A549 (cell line): ENCODE measurements around the gene MLXIP. TPM values are rescaled to one million over a fixed set of nuclear protein-coding genes. Genes with fewer than 3 reads are reported as not detected.

Experiments
- ATAC-seq, 2 experiments: fragments of 200-7000 bp in 1 of 2; fragments of >200 bp in 1 of 2; cut with Nextera tagmentation in 1 of 2; cut with Tn5 transposase in 1 of 2; 3 replicates each; pipeline versions ENCODE4 v1.8.0 to v1.9.1; 2018 to 2020; ENCODE audit warnings: mild to moderate bottlenecking in 1 of 2, moderate library complexity in 1 of 2
- CTCF ChIA-PET: fragments of 300-600 bp; sonication (Branson Sonifier 250); formaldehyde crosslinking; extraction: SDS; loops from one replicate; lab custom pipeline; 2021; ENCODE audit warnings: antibody characterized with exemption, inconsistent platforms; lab: Yijun Ruan, JAX
- POLR2A ChIA-PET: fragments of 350-600 bp; formaldehyde crosslinking; extraction: SDS; loops from one replicate; lab custom pipeline; 2021; ENCODE audit warnings: antibody characterized with exemption, inconsistent platforms; lab: Yijun Ruan, JAX
- DNase-seq, 2 experiments: peaks; one replicate each; pipeline versions ENCODE4 v3.0.0 to v3.0.0-alpha.2; 2011 to 2016; ENCODE audit warnings: low read depth in 1 of 2, low spot score in 1 of 2
- FAIRE-seq: peaks from 2 replicates; lab custom pipeline; 2011; peaks lifted over from hg19 to GRCh38; lab: Jason Lieb, UNC
- H3K27ac ChIP-seq, 2 experiments: fragments of >200 bp; sonication (Bioruptor Twin); formaldehyde crosslinking; 3 replicates each; pipeline ENCODE4 v1.5.1; 2016 to 2017
- H3K4me1 ChIP-seq: fragments of >200 bp; sonication (Bioruptor Twin); formaldehyde crosslinking; 3 replicates; pipeline ENCODE4 v1.6.1; 2016
- H3K4me2 ChIP-seq: fragments of >200 bp; sonication (Bioruptor Twin); formaldehyde crosslinking; 3 replicates; pipeline ENCODE4 v1.6.1; 2016
- H3K4me3 ChIP-seq: fragments of >200 bp; sonication (Bioruptor Twin); formaldehyde crosslinking; 3 replicates; pipeline ENCODE4 v1.5.1; 2016
- H3K9me3 ChIP-seq: fragments of >200 bp; sonication (Bioruptor Twin); formaldehyde crosslinking; 3 replicates; pipeline ENCODE4 v1.6.1; 2016
- ATOH8 ChIP-seq: fragments of 250-450 bp; sonication (Bioruptor Pico); IDR thresholded peaks from 2 replicates; pipeline ENCODE4 v1.5.0; 2020; ENCODE audit warnings: low read depth, mild to moderate bottlenecking, moderate library complexity
- CBX2 ChIP-seq: fragments of 200-600 bp; sonication (generic); IDR thresholded peaks from 2 replicates; pipeline ENCODE4 v1.6.1; 2016; ENCODE audit warnings: low read depth, mild to moderate bottlenecking, borderline replicate concordance
- CBX8 ChIP-seq: fragments of 200-600 bp; sonication (generic); IDR thresholded peaks from 2 replicates; pipeline ENCODE4 v1.6.1; 2016
- CHD4 ChIP-seq: fragments of 200-600 bp; sonication (generic); IDR thresholded peaks from 2 replicates; pipeline ENCODE4 v1.6.1; 2016; ENCODE audit warnings: antibody characterized with exemption, mild to moderate bottlenecking, borderline replicate concordance
- E2F6 ChIP-seq: IDR thresholded peaks from 2 replicates; pipeline ENCODE4 v1.6.1; 2012; ENCODE audit warnings: low read depth, borderline replicate concordance
- EHF ChIP-seq: fragments of 250-450 bp; sonication (Bioruptor Pico); IDR thresholded peaks from 2 replicates; pipeline ENCODE4 v1.5.0; 2020; ENCODE audit warnings: mild to moderate bottlenecking
- HDAC2 ChIP-seq: fragments of 200-600 bp; sonication (generic); IDR thresholded peaks from 2 replicates; pipeline ENCODE4 v1.6.1; 2016
- HES2 ChIP-seq: fragments of >200 bp; sonication (Bioruptor Twin); formaldehyde crosslinking; IDR thresholded peaks from 2 replicates; pipeline ENCODE4 v1.6.1; 2016
- HEYL ChIP-seq: fragments of 250-450 bp; sonication (Bioruptor Pico); IDR thresholded peaks from 2 replicates; pipeline ENCODE4 v1.8.0; 2021; ENCODE audit warnings: mild to moderate bottlenecking, moderate library complexity
- HOXA7 ChIP-seq: fragments of 250-450 bp; sonication (Bioruptor Pico); IDR thresholded peaks from 2 replicates; pipeline ENCODE4 v1.5.0; 2020; ENCODE audit warnings: mild to moderate bottlenecking, moderate library complexity
- JUN ChIP-seq, 2 experiments: fragments of >200 bp; sonication (Bioruptor Twin); formaldehyde crosslinking; IDR thresholded peaks; 2 replicates in 1 of 2; 3 replicates in 1 of 2; pipeline ENCODE4 v1.6.1; 2016 to 2017
- JUNB ChIP-seq: fragments of >200 bp; sonication (Bioruptor Twin); formaldehyde crosslinking; IDR thresholded peaks from 2 replicates; pipeline ENCODE4 v1.6.1; 2016
- KDM1A ChIP-seq: fragments of 200-600 bp; sonication (generic); IDR thresholded peaks from 2 replicates; pipeline ENCODE4 v1.6.1; 2016; ENCODE audit warnings: low read depth, mild to moderate bottlenecking
- KDM5A ChIP-seq: fragments of 200-600 bp; sonication (generic); IDR thresholded peaks from 2 replicates; pipeline ENCODE4 v1.6.1; 2016; ENCODE audit warnings: antibody characterized with exemption, mild to moderate bottlenecking
- NFE2L2 ChIP-seq: fragments of 150-350 bp; conservative IDR thresholded peaks from 2 replicates; pipeline ENCODE4 v1.6.1; 2014; ENCODE audit warnings: low read length
- POLR2A ChIP-seq: IDR thresholded peaks from 2 replicates; pipeline ENCODE4 v1.6.1; 2012; ENCODE audit warnings: mild to moderate bottlenecking, low read length
- RAD21 ChIP-seq, 2 experiments: fragments of >200 bp in 1 of 2; sonication (Bioruptor Twin) in 1 of 2; formaldehyde crosslinking in 1 of 2; IDR thresholded peaks in 1 of 2; conservative IDR thresholded peaks in 1 of 2; 2 replicates in 1 of 2; 3 replicates in 1 of 2; pipeline ENCODE4 v1.6.1; 2012 to 2018; ENCODE audit warnings: inconsistent platforms in 1 of 2
- REST ChIP-seq: fragments of 200-600 bp; sonication (generic); IDR thresholded peaks from 2 replicates; pipeline ENCODE4 v1.6.1; 2016; ENCODE audit warnings: antibody characterized with exemption, mild to moderate bottlenecking, moderate library complexity
- TP53 ChIP-seq: fragments of 250-450 bp; sonication (Bioruptor Pico); IDR thresholded peaks from 2 replicates; pipeline ENCODE4 v1.5.0; 2021; ENCODE audit warnings: mild to moderate bottlenecking, moderate library complexity
- ZC3H11A ChIP-seq: fragments of 450-650 bp; IDR thresholded peaks from 2 replicates; pipeline ENCODE4 v1.6.1; 2014; ENCODE audit warnings: antibody characterized with exemption, mild to moderate bottlenecking
- WGBS: methylation state at CpG from one replicate; pipeline ENCODE4 v1.1.6; 2017; ENCODE audit errors: missing lambda C conversion rate; 5-methylcytosine and 5-hydroxymethylcytosine counted together
- polyA plus RNA-seq, 4 experiments: library from polyadenylated mRNA; depleted of rRNA in 3 of 4; stranded (reverse); fragments of >200 nt; fragmentation: RNase III in 1 of 4; extraction: RNeasy Plus Mini Kit Qiagen cat#74134 plus additional on column Dnase treatment in 1 of 4; gene quantifications; 2 replicates in 3 of 4; 3 replicates in 1 of 4; pipeline ENCODE4 v1.2.3, GENCODE V29; 2011 to 2017
- TF ChIP-seq, protein P1 (sequence below): fragments of 250-450 bp; sonication (Bioruptor Pico); IDR thresholded peaks from 2 replicates; pipeline ENCODE4 v1.5.0; 2021; ENCODE audit warnings: mild to moderate bottlenecking, moderate library complexity, borderline replicate concordance

MLXIP gene
- polyA plus RNA-seq, 2 of the 4 experiments (the other 2 are of a cell fraction): 7.0 to 21.4 TPM

DNA sequence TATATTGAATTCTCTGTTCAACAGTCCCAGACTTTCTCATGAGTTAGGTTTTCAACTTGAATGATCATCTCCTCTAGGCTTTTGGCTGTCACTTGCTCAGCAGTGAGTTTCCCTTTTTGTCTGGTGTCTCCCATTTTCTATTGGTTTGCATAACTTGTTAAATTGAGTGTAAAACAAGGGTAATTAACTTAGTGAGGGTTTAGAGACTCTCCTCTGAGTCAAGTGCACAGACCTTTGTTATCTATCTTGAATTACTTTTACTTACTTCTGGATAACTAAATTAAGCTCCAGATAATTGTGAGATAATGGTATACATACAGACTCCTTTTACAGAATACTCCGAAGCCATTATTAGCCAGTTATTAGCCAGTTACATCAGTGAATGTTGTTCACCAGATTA lies 22.0 kb downstream of the MLXIP start (continued):
- TF ChIP-seq HES2 (no peak), NFE2L2 (no peak)

DNA sequence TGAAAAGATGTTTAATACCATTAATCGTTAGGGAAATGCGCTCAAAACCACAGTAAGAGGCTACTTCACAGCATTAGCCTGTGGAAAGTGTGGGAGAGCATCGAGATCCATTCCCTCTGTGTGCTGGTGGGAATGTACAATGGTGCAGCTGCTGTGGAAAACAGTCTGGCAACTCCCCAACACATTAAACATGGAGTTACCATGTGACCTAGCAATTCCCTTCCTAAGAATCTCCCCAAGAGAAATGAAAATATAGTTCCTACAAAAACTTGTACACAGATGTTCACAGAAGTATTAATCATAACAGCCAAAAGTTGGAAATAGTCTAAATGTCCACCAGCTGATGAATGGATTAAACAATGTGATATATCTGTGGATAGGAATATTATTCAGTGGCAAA lies 23.8 kb downstream of the MLXIP start:
- 93% methylated on average over 3 of the region's 3 CpGs for WGBS
- POLR2A ChIA-PET: no interaction called here

More for the DNA sequence above, 23.8 kb downstream of the MLXIP start:
- TF ChIP-seq CBX2 (no peak), JUNB (no peak), CBX8 (no peak), KDM5A (no peak), HOXA7 (CRISPR knock-in tag) (no peak), EHF (CRISPR knock-in tag) (no peak), TP53 (no peak), ZC3H11A (no peak), E2F6 (no peak), KDM1A (no peak), REST (no peak), JUN (IDR thresholded peaks at IDR 0.05) (no peak), HEYL (no peak), POLR2A (no peak), ATOH8 (CRISPR knock-in tag) (no peak), CHD4 (no peak), HDAC2 (no peak), RAD21 (conservative IDR thresholded peaks at IDR 0.05 in 1 of 2, IDR thresholded peaks at IDR 0.05 in 1 of 2) (no peak)
- TF ChIP-seq, protein P1, sequence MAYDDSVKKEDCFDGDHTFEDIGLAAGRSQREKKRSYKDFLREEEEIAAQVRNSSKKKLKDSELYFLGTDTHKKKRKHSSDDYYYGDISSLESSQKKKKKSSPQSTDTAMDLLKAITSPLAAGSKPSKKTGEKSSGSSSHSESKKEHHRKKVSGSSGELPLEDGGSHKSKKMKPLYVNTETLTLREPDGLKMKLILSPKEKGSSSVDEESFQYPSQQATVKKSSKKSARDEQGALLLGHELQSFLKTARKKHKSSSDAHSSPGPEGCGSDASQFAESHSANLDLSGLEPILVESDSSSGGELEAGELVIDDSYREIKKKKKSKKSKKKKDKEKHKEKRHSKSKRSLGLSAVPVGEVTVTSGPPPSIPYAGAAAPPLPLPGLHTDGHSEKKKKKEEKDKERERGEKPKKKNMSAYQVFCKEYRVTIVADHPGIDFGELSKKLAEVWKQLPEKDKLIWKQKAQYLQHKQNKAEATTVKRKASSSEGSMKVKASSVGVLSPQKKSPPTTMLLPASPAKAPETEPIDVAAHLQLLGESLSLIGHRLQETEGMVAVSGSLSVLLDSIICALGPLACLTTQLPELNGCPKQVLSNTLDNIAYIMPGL (CRISPR knock-in tag): no peak
- FAIRE-seq (no peak), ATAC-seq (no peak), DNase-seq (no peak)
- no peaks in the 10 kb centered on the region for H3K9me3 ChIP-seq
- no peak overlapping the region for H3K4me3 ChIP-seq
- no peak overlapping the region for H3K4me2 ChIP-seq
- CTCF ChIA-PET: interaction anchor here (0.8 to 14.2 kb wide), 6 partner anchors 14 to 48 kb away, joined by 3 to 120 read pairs (median 5); no protein-coding TSS in a partner anchor
- peaks cover 53% of the 10 kb centered on the region for H3K4me1 ChIP-seq
- no peak overlapping the region for H3K27ac ChIP-seq
